GM19438 (cell line): ENCODE measurements around the gene C1RL.

ENCODE experiments used
- ATAC-seq: cut with Tn5 transposase; IDR thresholded peaks from one replicate; pipeline ENCODE4 v1.9.1; 2021; ENCODE audit warnings: low read depth; ENCODE audit not compliant: unreplicated experiment

Gene C1RL

DNA sequence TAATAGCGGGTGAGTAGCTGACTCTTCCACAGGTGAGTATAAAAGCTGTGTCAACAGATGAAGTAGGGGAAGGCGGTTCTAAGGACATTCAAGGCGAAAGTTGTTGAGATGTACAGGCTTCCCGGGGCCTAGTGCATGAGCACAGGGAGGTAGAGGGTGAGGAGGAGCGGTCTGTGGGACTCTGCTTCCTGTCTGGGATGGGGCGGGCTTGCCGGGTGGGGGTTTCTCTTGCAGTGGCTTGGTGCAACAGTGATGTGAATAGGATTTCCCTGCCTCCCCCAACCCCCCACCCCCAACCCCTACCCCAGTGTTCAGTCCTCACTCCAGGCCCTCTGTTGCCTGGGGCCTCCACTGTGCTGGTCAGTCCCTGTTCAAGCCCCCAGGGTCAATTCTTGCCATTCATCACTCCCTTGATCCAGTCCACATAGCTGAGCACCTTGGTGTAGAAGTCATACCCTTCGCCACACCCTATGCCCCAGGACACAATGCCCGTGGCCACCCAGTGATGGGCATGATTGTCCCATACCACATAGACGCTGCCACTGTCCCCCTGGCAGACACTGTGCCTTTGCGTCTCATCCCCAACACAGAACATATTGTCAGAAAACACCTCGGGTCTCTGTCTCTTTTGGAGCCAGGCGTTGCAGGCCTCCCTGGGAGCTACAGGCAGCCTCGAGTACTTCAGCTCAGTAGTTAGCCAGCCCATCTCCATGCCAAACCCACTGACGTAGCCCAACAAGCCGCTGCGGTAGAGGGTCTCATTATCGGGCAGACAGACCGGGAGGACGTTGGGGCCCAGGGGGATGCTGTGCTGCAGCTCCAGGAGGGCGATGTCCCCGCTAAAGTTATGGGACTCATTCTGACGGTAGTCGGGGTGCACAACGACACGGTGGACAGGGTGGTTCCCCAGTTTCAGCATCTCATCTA lies 12.7 kb downstream of the C1RL start:
- no peak for ATAC-seq

GRCh38 chr12:7093892-7094291 lies 15.1 kb downstream of the C1RL start:
- ATAC-seq, result no peak

DNA sequence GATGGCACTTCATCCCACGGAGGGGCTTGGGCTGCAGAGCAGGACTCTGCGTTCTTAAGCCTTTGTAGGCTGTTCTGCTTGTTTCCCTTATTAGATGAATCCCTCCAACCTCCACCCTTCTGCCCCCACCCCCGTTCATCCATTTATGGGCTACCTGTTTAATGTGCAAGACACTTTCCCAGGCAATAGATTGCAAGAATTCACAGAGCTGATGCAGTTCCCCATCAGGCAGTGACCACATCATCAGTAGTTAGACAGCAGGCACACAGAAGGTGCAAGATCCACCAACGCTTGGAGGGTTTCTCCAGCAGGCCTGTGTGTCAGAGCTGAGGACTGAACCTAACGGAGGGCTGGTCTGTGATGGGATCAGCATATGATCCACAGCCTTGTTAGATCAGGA lies 15.5 kb downstream of the C1RL start:
- no peak for ATAC-seq

- ATAC-seq, result no peak
Measured at GRCh38 chr12:7092986-7093460, 16.0 kb downstream of the C1RL start.

DNA sequence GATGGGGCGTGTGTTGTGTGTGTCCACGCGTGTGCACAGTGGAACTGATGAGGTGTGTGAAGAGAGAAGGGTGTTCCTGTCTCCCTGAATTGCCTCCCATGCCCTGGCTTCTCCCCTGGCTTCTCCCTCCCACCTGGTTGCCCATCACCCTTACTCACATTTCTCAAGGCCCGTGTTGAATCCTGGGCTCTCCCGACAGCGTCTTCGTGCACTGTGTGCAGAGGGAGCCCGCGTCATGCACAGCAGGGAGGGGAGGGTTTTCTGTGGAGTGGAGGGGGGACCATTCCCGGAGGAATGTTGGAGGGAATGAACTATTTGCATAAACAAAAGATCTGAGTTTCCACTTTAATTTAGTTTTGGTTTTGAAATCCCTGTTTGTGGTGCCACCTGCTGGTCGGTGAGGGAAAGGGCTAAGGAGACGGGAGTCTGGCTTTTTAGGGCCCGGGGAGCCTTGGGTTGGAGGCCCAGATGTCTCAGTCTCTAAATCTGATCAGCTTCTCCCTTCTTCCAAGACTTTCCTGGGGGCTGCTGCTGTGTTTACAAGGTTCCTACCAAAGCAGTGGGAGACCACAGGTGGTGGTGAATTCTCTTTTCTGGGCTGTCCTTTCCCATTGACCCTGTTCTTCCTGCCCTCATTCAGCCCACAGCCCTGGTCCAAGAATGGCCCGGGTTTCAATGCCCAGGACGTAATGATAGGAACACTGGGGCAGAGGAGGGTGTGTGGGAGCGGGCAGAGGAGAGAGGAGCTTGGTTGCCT lies 16.6 kb downstream of the C1RL start, which contains the start of gene C1R:
TSS of gene C1R (minus strand) at position 217 of the 757 bp plus-strand sequence. CDS start at position 160, 57 bp downstream.
- ATAC-seq, result no peak

DNA sequence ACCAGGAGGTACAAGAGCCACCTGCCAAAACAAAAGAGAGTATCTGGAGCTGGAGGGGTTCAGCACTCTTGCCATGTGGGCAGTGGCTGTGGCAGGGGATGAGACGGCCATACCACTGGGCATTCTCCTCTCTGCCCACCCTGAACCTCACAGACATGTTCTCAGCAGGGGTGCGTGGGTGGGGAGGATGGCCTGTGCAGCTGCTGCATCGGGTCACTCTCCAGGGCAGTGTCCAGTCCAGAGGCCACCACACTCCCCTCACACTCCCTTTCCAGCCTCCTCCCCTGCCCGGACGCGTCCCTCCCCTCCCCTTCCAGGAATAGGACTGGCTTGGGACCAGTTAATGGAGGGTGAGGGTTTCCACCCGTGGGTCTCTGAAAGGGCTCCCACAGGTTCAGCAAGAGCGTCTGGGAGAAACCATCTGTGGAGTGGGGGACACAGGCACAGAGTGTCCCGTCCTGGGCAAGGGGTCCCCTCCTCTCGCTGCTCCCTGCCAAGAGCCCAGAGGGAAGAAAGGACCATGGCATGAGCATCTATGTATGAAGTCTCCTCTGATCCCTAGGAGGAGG lies 17.3 kb downstream of the C1RL start:
- ATAC-seq, result no peak

DNA sequence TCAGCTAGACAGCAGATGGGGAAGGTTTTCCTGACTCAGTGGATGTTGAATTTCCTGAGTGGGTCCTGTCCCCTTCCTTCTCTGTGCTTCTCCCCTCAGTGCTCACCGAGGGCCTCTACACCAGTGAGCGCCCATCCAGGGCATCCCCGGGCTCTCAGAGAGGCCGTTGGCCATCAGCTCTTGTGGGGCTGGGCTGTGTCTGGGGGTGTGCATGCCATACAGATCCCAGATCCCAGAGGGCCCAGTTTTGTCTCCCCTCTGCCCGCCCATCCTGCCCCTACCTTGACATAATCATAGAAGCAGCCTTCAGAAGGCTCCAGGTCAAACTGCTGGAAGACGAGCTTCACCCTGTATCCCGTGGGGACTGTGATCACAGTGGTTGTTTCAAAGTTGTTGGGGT lies 17.8 kb downstream of the C1RL start:
- no peak for ATAC-seq

- no peak for ATAC-seq
Measured at GRCh38 chr12:7090222-7090998, 18.6 kb downstream of the C1RL start.

DNA sequence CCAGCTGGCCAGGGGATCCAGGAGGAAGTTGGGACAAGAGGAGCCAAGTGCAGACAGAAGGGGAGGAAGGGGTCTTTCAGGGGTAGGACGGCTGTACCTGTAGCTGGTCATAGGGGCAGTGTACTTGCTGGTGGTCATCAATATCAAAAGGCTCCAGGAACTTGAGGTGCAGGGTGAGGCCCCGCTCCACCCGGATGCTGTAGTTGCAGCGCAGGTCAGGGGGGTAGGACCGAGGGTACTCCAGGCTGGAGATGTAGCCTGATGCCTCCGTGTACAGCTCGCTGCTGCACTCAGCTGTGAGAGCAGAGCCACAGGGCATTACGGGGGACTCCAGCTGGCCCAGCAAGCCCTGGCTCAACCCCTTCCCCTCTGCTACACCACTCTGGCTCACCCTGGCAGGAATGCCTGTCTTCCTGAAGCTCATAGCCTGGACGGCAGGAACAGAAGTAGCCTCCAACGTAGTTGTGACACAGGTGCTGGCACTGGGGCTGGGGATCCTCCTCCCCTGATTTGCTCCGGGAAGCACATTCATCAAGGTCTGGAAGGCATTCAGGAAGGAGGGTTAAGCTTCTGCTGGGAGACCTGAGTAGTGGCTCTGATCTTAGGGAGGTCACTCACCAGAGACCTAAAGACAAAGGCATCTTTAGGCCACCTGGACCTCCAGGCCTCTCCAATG lies 19.7 kb downstream of the C1RL start:
- no peak for ATAC-seq

- ATAC-seq, result no peak
Measured at GRCh38 chr12:7083125-7083524, 25.9 kb downstream of the C1RL start.

DNA sequence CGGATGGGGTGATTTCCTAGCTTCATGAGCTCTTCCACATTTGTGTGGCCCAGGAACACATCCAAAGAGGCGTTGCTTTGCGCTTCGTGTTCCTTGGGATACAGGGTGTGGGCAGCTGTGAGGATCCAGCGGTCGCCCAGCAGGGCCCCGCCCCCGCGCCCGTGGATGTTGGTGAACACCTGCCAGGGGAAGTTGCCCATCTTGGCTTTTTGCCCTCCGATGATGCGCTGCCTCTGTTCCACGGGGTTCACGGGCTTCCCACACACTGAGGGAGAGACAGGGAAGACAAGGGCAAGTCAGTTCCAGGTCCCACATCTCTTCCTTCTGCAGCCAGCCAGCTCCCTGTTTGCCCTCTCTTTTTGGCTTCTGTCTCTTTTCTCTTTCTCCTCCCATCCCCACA lies 28.0 kb downstream of the C1RL start:
- no peak for ATAC-seq

GRCh38 chr12:7079826-7080125 lies 29.2 kb downstream of the C1RL start:
- ATAC-seq, result no peak

- no peak for ATAC-seq
Measured at GRCh38 chr12:7078163-7078562, 30.9 kb downstream of the C1RL start.

DNA sequence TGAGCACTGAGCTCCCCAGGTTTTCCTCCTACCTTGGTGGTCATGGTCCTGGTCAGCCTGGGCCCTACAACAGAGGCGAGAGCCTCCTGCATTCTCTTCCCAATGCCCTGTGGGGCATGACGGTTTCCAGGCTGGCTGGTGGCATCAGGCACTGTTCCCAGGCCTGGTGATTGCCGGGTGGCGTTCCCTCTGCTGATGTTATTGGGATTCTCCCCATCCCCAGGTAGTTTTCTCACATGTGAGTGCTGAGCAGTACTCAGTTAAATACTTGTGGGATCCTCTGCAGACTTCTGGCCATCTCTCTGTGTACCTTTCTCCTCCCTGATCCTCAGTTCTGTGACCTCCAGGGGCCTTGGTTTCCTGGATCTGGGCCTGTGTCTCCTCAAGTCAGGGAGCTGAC lies 32.5 kb downstream of the C1RL start:
- ATAC-seq, result no peak

DNA sequence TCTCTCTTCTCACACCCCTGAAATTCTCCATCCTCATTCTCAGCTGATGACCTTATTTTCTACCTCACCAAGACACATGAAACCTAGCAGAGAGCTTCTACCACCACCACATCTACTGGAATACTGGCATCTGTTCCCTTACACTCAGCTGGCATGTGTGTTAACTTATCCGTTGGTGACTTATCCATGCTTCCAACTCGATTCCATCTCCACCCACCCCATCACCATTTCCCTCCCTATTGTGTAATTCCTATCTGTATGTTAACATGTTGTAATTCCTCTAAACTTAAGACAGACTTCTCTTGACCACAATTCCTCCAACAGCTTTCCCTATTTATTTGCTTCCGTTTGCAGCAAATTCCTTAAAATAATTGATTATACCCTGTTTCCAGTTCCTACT lies 33.1 kb downstream of the C1RL start:
- ATAC-seq, result no peak

DNA sequence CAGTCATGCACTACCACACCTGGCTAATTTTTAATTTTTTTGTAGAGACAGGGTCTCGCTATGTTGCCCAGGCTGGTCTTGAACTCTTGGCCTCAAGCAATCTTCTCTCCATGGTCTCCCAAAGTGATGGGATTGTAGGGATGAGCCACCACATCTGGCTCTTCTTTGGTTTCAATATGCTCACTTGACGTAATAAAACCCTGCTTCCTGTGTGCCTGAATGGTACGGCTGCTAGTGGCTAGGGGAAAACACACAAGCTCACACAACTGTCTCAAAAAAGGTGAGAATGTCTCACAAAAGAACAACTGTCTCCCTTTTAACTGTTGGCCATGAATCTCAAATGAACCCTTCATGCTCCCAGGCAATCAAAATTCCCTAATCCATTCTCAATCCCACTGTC lies 33.5 kb downstream of the C1RL start:
- ATAC-seq, result no peak

DNA sequence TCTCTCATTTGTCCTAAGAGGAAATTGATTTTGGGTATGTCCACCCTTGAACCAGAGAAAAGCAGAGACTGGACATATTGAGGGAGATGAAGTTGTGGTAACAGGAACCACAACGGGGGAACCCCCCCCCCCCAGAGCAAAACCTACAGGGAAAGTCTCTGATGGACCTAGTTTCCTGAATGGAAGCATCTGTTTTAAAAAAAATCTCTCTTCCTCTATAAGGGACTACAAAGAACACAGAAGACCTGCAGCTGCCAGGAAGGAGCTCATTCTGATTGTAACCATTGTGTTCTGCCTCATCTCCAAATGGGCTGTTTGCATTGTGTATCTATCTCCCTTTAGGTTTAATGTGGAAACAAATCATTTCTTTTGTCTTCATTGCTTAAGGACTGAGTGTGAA lies 35.1 kb downstream of the C1RL start:
- no peak for ATAC-seq

GRCh38 chr12:7072554-7072953 lies 36.5 kb downstream of the C1RL start:
- ATAC-seq, result no peak

DNA sequence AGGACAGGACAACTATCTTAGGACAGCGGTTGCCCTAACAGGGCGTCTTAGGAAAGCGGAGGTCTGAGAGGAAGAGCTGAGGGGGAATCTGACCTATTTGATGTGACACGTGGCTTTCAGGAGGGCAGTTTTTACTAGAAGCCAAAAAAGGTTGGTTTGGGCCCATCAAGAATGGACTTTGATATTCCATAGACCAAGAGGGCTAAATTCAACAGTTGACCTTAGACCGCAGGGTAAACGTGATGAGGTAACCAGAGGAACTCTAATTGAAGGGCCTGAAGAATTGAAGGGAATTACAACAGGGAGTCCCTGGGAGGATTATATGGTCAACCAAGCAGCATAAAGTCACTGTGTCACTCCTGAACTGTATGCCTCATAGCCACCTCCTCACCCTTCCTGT lies 37.0 kb downstream of the C1RL start:
- ATAC-seq, result no peak

GRCh38 chr12:7069386-7069785 lies 39.6 kb downstream of the C1RL start:
- no peak for ATAC-seq
